A673 (cell line): ENCODE results near the gene MLIP. TPM values are rescaled to one million over a fixed set of nuclear protein-coding genes. Genes with fewer than 3 reads are reported as not detected.

Source experiments
- BruUV-seq: library from RNA; stranded (reverse); fragments of 400-500 nt; replicated peaks from 2 replicates; lab custom pipeline; 2021; lab: Mats Ljungman, UMichigan
- CTCF ChIA-PET: fragments of 300-600 bp; sonication (Branson Sonifier 250); formaldehyde crosslinking; loops from one replicate; lab custom pipeline; 2022; ENCODE audit warnings: antibody characterized with exemption; lab: Charles Lee
- POLR2A ChIA-PET: fragments of 300-600 bp; sonication (Branson Sonifier 250); formaldehyde crosslinking; loops from one replicate; lab custom pipeline; 2022; ENCODE audit warnings: antibody characterized with exemption; ENCODE audit not compliant: low non-redundant PET; lab: Charles Lee
- DNase-seq: peaks from one replicate; pipeline ENCODE4 v3.0.0-alpha.2; 2015; ENCODE audit warnings: low spot score
- H3K27ac ChIP-seq: fragments of 200-600 bp; sonication (generic); 2 replicates; pipeline ENCODE4 v1.5.1; 2016; ENCODE audit warnings: mixed run types, low read depth, mild to moderate bottlenecking, mixed read lengths, antibody characterized with exemption, low read length; ENCODE audit not compliant: poor library complexity, severe bottlenecking
- H3K27me3 ChIP-seq: fragments of 200-600 bp; sonication (generic); replicated peaks from 2 replicates; pipeline ENCODE4 v1.6.1; 2017; ENCODE audit warnings: mixed run types, low read depth, mild to moderate bottlenecking, mixed read lengths, antibody characterized with exemption, low read length; ENCODE audit not compliant: insufficient read depth, poor library complexity
- H3K36me3 ChIP-seq: fragments of 200-600 bp; sonication (generic); 2 replicates; pipeline ENCODE4 v1.6.1; 2016; ENCODE audit warnings: mixed run types, mild to moderate bottlenecking, mixed read lengths, antibody characterized with exemption, low read length; ENCODE audit not compliant: insufficient read depth, poor library complexity, severe bottlenecking
- H3K4me1 ChIP-seq: fragments of 200-600 bp; sonication (generic); 2 replicates; pipeline ENCODE4 v1.6.1; 2017; ENCODE audit warnings: mixed run types, mild to moderate bottlenecking, mixed read lengths, antibody characterized with exemption, low read length; ENCODE audit not compliant: insufficient read depth, poor library complexity, severe bottlenecking
- H3K4me3 ChIP-seq: fragments of 200-600 bp; sonication (generic); 2 replicates; pipeline ENCODE4 v1.5.1; 2016; ENCODE audit warnings: low read depth, mixed run types, mild to moderate bottlenecking, mixed read lengths, low read length; ENCODE audit not compliant: poor library complexity, severe bottlenecking
- H3K9me3 ChIP-seq: fragments of 200-600 bp; sonication (generic); 2 replicates; pipeline ENCODE4 v1.6.1; 2016; ENCODE audit warnings: mixed run types, low read depth, mild to moderate bottlenecking, mixed read lengths, antibody characterized with exemption, low read length; ENCODE audit not compliant: poor library complexity, severe bottlenecking
- CTCF ChIP-seq: fragments of 300-800, 200-600 bp; sonication (generic); conservative IDR thresholded peaks from 2 replicates; pipeline ENCODE4 v1.5.1; 2017; ENCODE audit warnings: low read depth, mild to moderate bottlenecking, antibody characterized with exemption, low read length, moderate library complexity, mixed read lengths
- EZH2 ChIP-seq: fragments of 200-600 bp; sonication (generic); IDR thresholded peaks from 2 replicates; pipeline ENCODE4 v1.6.1; 2017; ENCODE audit warnings: borderline replicate concordance, low read depth, mild to moderate bottlenecking, mixed read lengths, antibody characterized with exemption, low read length; ENCODE audit not compliant: poor library complexity, severe bottlenecking
- intact Hi-C: fragments of 100-400 bp; cut with micrococcal nuclease; formaldehyde crosslinking; loops from one replicate; pipeline ENCODE4 v1.10.0; 2022; ENCODE audit not compliant: unreplicated experiment
- total RNA-seq: library from RNA; stranded (reverse); gene quantifications from 2 replicates; pipeline ENCODE4 v1.2.3, GENCODE V29; 2021

The MLIP gene
- total RNA-seq, 1 experiment from 2014 or later, result 0.58 TPM

GRCh38 chr6:54098450-54099044, 12.7 kb upstream of the MLIP start:
- ChIA-PET CTCF (no interaction called here), POLR2A (no interaction called here)
- no peak overlapping the region for H3K4me3 ChIP-seq
- no peaks in the 10 kb centered on the region for H3K27me3 ChIP-seq
- no peak for DNase-seq
- BruUV-seq, result no TSS peak
- H3K27ac ChIP-seq, result no peak overlapping the region
- intact Hi-C loops, result no loop called here
- TF ChIP-seq CTCF (no peak), EZH2 (no peak)
- H3K9me3 ChIP-seq, result no peaks in the 10 kb centered on the region
- H3K4me1 ChIP-seq, result peaks cover 3% of the 10 kb centered on the region
- H3K36me3 ChIP-seq, result no peaks in the 10 kb centered on the region

GRCh38 chr6:54099225-54099624, 12.0 kb upstream of the MLIP start:
- POLR2A ChIA-PET, result no interaction called here
- CTCF ChIA-PET, result no interaction called here
- Histone ChIP-seq H3K4me3 (no peak overlapping the region), H3K27me3 (no peaks in the 10 kb centered on the region), H3K9me3 (no peaks in the 10 kb centered on the region), H3K36me3 (no peaks in the 10 kb centered on the region), H3K27ac (no peak overlapping the region), H3K4me1 (peaks cover 4% of the 10 kb centered on the region)
- BruUV-seq, result no TSS peak
- DNase-seq, result no peak
- intact Hi-C loops, result no loop called here
- TF ChIP-seq CTCF (no peak), EZH2 (no peak)

- Histone ChIP-seq H3K27ac (no peak overlapping the region), H3K36me3 (no peaks in the 10 kb centered on the region), H3K4me3 (no peak overlapping the region), H3K4me1 (peaks cover 4% of the 10 kb centered on the region), H3K27me3 (no peaks in the 10 kb centered on the region), H3K9me3 (no peaks in the 10 kb centered on the region)
- POLR2A ChIA-PET, result no interaction called here
- CTCF ChIA-PET, result no interaction called here
- intact Hi-C loops, result no loop called here
- no peak for DNase-seq
- BruUV-seq, result no TSS peak
- TF ChIP-seq CTCF (no peak), EZH2 (no peak)
Observed at GRCh38 chr6:54100411-54101006, 10.7 kb upstream of the MLIP start.
